ENCODE results near the gene TRIO.
A peak's percentile ranks its signal among the peaks of the same experiment; 100 is the strongest.

TRIO gene

DNA sequence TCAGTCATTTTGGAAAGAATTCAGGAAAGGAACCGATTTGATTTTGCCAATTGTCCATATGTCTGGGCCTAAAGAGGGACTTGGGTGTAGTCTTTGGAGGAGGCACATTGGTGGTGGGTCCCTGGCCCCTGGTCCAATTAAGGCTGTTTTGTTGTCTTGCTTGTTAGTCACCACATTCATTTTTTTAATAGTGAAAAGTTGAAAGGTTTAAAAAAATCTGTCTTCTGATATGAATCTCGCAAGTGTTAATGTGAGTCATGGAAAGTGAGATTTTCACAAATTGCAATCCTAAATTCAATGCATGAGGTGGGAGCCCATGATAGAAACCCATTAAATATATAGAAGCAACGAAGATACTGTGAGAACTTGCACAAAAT, 272.5 kb downstream of the TRIO start:
- DNase-seq (ENCODE audit: low read depth): no peak
- no peak overlapping the region for H3K4me3 ChIP-seq (ENCODE audit: low read depth, low read length)
- TF ChIP-seq, protein P1, sequence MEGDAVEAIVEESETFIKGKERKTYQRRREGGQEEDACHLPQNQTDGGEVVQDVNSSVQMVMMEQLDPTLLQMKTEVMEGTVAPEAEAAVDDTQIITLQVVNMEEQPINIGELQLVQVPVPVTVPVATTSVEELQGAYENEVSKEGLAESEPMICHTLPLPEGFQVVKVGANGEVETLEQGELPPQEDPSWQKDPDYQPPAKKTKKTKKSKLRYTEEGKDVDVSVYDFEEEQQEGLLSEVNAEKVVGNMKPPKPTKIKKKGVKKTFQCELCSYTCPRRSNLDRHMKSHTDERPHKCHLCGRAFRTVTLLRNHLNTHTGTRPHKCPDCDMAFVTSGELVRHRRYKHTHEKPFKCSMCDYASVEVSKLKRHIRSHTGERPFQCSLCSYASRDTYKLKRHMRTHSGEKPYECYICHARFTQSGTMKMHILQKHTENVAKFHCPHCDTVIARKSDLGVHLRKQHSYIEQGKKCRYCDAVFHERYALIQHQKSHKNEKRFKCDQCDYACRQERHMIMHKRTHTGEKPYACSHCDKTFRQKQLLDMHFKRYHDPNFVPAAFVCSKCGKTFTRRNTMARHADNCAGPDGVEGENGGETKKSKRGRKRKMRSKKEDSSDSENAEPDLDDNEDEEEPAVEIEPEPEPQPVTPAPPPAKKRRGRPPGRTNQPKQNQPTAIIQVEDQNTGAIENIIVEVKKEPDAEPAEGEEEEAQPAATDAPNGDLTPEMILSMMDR (conservative IDR thresholded peaks at IDR 0.05; ENCODE audit: low read depth, low read length): no peak

DNA sequence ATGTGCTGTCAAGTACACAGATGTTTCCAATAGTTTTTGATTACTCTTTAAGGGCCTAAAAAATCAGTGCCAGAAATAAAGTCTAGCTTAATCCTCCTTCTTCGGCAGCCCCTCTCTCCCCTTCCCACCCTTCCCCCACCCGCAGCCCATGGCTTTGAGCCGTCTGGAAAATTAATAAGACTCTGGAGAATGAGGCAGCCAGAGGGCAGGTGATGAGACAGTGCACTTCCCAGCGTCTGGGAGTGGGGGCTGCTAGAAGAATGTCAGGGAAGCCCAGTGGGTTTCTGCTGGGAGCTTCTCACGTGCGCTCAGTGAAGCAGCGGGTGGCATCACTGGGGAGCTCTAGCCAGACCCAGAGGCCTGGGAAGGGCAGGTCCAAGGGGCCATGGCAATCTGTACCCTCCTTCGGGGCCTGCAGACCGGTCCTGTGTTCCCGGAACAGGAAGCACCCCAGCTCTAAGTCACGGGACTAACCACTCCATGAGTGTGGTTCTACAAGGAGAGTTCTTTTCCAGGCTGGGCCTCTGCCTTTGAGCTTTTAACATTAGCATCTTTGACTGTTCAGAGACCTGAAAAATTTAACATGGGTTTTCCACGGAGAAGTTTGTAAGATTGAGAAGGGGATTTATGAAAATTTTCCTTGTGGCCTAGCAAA, 273.6 kb downstream of the TRIO start:
- H3K4me3 ChIP-seq (ENCODE audit: low read depth, low read length): no peak overlapping the region
- TF ChIP-seq, protein P1 (conservative IDR thresholded peaks at IDR 0.05; ENCODE audit: low read depth, low read length): peak; percentile 1
- no peak for DNase-seq (ENCODE audit: low read depth)

DNA sequence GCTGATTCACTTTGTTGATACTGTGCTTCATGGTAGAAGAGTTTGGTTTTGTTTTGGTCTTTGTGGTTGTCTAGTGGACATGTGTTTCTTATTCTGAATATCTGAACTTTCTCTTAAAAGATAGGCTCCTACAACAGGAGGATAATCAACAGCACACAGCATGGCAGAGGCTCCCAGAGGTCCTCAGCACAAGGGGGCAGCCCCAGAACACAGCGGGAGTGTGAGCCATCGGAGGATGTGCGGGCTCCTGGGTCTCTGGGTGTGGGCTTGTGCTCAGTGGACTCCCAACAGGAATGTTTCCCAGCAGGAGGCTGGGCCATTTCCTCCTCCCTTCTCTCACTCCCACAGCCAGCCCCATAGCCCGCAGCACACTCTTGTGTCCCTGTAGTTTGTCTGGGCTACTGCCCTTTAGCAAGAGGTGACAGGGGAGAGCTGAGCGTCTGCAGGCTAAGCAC, 274.2 kb downstream of the TRIO start:
- TF ChIP-seq, protein P1 (conservative IDR thresholded peaks at IDR 0.05; ENCODE audit: low read depth, low read length): peak; percentile 20
- H3K4me3 ChIP-seq (ENCODE audit: low read depth, low read length): no peak overlapping the region

DNA sequence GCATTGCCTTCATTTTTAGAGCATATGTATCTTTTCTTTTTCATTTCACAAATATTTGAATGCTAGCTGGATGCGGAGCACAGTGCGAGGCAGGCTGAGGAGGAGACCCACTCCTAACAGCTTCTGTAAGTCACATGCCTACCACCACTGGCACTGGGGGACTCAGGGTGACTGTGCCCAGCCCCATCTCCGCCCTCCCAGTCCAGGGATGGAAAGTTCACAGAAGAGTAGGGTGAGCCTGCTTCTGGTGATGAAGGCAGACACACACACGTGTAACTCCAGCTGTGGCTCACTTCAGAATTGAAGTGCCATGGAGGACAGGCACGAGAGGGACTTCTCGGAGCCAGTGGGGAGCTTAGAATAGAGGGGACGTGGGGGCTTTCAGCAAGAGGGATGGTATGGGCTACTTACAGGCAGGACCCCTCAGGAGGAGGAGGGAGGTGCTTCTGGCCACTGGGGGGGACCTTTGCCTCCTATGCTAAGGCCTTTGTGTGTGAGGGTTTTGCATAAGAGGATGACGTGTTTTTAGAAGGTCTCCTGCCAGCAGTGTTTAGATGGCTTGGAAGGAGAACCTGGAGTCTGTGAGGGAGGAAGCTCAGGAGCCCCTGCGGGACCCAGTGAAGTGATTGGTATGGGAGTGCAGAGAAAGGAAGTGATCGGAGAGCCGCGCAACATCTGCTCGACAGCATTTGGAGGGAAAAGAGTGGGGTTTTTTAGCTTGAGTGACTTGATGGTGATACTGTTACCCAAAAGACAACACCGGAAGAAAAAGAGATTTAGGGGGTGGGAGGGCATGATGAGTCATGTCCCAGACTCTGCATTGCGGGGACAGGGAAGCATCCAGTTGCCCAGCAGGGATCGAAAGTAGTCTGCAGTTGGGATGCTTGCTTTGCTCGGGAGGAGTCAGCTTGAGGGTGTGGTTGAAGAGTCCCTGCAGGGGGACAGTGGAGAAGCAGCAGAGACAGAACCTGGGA, 274.9 kb downstream of the TRIO start:
- DNase-seq (ENCODE audit: low read depth): peak; percentile 74
- no peak overlapping the region for H3K4me3 ChIP-seq (ENCODE audit: low read depth, low read length)
- TF ChIP-seq, protein P1 (conservative IDR thresholded peaks at IDR 0.05; ENCODE audit: low read depth, low read length): peak; percentile 6

More for the DNA sequence above, 274.2 kb downstream of the TRIO start:
- DNase-seq (ENCODE audit: low read depth): peak; percentile 90

DNA sequence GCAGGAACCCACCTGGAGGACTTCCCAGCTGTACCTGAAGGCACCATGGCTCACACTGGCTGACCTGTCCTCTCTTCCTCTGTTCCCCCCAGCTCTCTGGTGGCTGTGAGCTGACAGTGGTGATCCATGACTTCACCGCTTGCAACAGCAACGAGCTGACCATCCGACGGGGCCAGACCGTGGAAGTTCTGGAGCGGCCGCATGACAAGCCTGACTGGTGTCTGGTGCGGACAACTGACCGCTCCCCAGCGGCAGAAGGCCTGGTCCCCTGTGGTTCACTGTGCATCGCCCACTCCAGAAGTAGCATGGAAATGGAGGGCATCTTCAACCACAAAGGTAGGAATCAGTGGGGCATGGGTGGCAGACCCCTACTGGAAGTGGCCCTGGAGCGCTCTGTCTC, 276.5 kb downstream of the TRIO start:
- DNase-seq (ENCODE audit: low read depth): no peak
- no peak overlapping the region for H3K4me3 ChIP-seq (ENCODE audit: low read depth, low read length)
- TF ChIP-seq, protein P1 (conservative IDR thresholded peaks at IDR 0.05; ENCODE audit: low read depth, low read length): no peak

DNA sequence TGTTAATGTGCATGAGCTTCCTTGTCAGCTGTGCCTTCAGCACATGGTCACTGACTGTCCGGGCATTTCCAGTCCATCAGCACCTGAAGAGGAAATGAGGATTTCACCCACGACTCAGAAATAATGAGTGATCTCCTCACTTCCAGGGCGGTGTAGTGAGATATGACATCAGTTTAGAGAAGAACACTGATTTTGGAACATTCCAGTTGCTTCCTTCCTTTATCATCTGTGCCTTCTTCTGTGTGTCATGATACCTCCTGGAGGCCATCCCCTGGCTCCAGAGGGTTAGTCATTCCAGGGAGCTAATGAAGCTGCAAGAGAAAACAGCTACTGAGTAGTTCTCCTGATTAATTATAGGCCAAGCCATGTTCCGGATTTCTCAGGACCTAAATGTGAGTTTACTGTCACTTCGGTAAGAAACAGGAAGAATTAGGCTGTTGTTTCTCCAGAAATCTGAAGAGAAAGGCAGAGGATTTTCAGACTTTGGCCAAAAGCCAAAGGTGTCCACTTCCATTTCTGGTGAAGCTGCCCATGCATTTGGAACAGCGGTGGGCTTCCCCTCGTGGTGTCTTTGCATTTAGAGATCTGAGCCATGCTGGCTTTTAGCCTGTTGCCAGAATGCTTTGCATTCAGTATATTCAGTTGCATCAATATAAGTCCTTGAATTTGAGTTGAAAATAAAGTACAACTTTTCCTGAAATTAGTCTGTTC, 277.1 kb downstream of the TRIO start:
- TF ChIP-seq, protein P1 (conservative IDR thresholded peaks at IDR 0.05; ENCODE audit: low read depth, low read length): no peak
- H3K4me3 ChIP-seq (ENCODE audit: low read depth, low read length): no peak overlapping the region
- no peak for DNase-seq (ENCODE audit: low read depth)

All from choroid plexus epithelial cell (primary cell).